ENCODE results near the gene CCP110. TPM values are rescaled to one million over a fixed set of nuclear protein-coding genes. Genes with fewer than 3 reads are reported as not detected.

The CCP110 gene
- 13.0 TPM for total RNA-seq
- polyA plus RNA-seq = 1 to 10 TPM; 7.1 to 9.9 (median 9.3) TPM

DNA sequence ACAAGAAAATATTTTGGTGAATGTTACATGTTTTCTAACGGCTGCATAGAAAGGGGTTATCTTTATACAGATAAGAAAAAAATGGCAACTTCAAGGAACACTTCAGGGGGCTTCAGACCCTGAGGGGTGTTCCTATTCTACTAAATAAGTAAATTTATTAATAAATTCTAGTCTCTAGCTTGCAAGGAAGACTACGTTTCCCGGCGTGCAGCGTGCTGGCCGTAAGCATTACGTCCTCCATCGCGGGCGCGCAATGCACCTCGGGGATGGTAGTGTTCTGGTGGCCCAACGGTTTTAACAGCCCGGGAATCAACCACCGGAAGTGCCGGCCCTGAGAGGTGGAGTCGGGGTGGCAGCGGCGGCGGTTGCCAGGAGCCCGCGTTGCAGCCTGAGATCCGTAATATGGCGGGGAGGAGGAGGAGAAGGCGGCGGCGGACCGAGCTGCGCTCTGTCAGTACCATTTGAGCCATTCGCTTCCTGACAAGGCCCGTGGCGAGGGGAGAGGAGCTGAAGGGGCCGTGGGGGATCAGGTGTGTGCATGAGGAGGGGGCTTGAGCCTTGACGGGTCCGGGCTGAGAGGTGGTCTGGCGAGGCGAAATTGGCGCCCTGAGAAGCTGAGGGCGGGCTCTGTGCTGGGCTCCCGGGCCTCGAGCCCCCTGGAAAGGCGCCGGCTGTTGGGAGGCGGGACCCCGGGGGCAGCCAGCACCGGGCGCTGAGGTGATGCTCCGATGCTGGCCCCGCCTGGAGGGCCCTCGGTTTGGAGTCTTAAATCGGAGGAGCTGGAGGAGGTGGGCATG is at the start of gene CCP110:
Gene CCP110 (plus strand): TSS at position 384 of the 797 bp plus-strand sequence. CDS start 3,940 bp downstream, outside the sequence.
- peaks cover 47% of the 10 kb centered on the region for H3K4me1 ChIP-seq (ENCODE audit: control insufficient read depth, insufficient read depth, low read length, poor library complexity, severe bottlenecking)
- no peaks in the 10 kb centered on the region for H3K9me3 Mint-ChIP-seq
- H3K27ac ChIP-seq (ENCODE audit: insufficient read depth, low read length, poor library complexity, severe bottlenecking) = peak within 1 kb of the TSS; percentile 70
- no peaks in the 10 kb centered on the region for H3K27me3 ChIP-seq (ENCODE audit: control insufficient read depth, insufficient read depth, low read length)
- peak within 1 kb of the TSS; percentile 92 to 99 (median 96) for H3K27ac Mint-ChIP-seq
- ATAC-seq (ENCODE audit: low read depth in 2 of 2) (peak; percentile 90 to 91), DNase-seq (peak; percentile 92 to 98 (median 94))
- no peaks in the 10 kb centered on the region for H3K27me3 Mint-ChIP-seq
- peak within 1 kb of the TSS; percentile 95 to 99 (median 98) for H3K4me3 Mint-ChIP-seq
- no peaks in the 10 kb centered on the region for H3K9me3 ChIP-seq (ENCODE audit: control insufficient read depth in 2 of 2, low read length in 2 of 2)
- peak within 1 kb of the TSS; percentile 91 for H3K4me3 ChIP-seq (ENCODE audit: low read depth, low read length)
- H3K36me3 Mint-ChIP-seq = peaks cover 8% of the 10 kb centered on the region
- H3K36me3 ChIP-seq (ENCODE audit: control insufficient read depth, insufficient read depth, low read length) = peaks cover 9% of the 10 kb centered on the region
- peaks cover 20 to 63% (median 33%) of the 10 kb centered on the region in 4 donors for H3K4me1 Mint-ChIP-seq

DNA sequence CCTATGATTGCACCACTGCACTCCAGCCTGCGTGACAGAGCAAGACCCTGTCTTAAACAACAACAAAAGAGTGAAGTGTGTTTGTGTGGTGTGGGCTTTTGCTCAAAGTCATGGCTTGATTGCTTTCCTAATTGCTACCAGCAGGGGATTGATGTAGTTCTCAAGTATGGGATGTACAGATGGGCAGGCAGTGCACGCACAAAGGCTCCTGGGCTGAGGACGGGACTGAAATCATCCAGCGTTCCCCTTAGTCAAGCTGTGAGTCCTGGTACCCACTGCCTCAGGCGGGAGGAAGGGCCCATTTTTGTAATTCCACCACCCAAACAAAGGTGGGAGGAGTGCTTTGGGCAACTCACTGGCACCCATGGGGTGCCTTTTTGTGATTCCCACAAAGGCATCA is 49.1 kb upstream of the CCP110 start:
- Histone ChIP-seq H3K9me3 (ENCODE audit: control insufficient read depth in 2 of 2, low read length in 2 of 2) (no peaks in the 10 kb centered on the region), H3K36me3 (ENCODE audit: control insufficient read depth, insufficient read depth, low read length) (no peaks in the 10 kb centered on the region), H3K4me3 (ENCODE audit: low read depth, low read length) (no peak overlapping the region), H3K27me3 (ENCODE audit: control insufficient read depth, insufficient read depth, low read length) (no peaks in the 10 kb centered on the region), H3K27ac (ENCODE audit: insufficient read depth, low read length, poor library complexity, severe bottlenecking) (no peak overlapping the region), H3K4me1 (ENCODE audit: control insufficient read depth, insufficient read depth, low read length, poor library complexity, severe bottlenecking) (no peaks in the 10 kb centered on the region)
- Mint-ChIP-seq H3K4me3 (no peak overlapping the region), H3K4me1 (no peaks in the 10 kb centered on the region), H3K9me3 (peaks cover 0 to 5% (median 0%) of the 10 kb centered on the region in 7 donors), H3K27me3 (no peaks in the 10 kb centered on the region), H3K27ac (no peak overlapping the region), H3K36me3 (no peaks in the 10 kb centered on the region)
- ATAC-seq (ENCODE audit: low read depth in 2 of 2) = no peak
- no peak for DNase-seq

DNA sequence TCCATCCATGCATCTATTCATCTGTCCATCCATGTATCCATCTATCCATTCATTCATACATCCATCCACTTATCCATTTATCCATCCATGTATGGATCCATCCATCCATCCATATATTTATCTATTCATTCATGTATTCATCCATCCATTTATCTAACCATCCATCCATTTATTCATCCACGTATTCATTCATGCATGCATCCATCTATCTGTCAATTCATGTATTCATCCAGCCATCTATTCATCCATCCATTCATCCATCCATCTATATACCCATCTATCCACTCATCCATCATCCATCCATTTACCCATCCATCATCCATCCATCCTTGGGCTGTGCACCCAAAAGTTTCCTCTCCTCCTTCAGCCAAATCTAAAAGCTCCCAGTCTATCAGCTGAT is 45.2 kb upstream of the CCP110 start:
- Mint-ChIP-seq H3K36me3 (no peaks in the 10 kb centered on the region), H3K27me3 (no peaks in the 10 kb centered on the region), H3K4me3 (no peak overlapping the region), H3K9me3 (peaks cover 0 to 5% (median 0%) of the 10 kb centered on the region in 7 donors), H3K27ac (no peak overlapping the region), H3K4me1 (no peaks in the 10 kb centered on the region)
- DNase-seq = no peak
- no peak overlapping the region for H3K27ac ChIP-seq (ENCODE audit: insufficient read depth, low read length, poor library complexity, severe bottlenecking)
- H3K27me3 ChIP-seq (ENCODE audit: control insufficient read depth, insufficient read depth, low read length) = no peaks in the 10 kb centered on the region
- H3K4me3 ChIP-seq (ENCODE audit: low read depth, low read length) = no peak overlapping the region
- no peaks in the 10 kb centered on the region for H3K4me1 ChIP-seq (ENCODE audit: control insufficient read depth, insufficient read depth, low read length, poor library complexity, severe bottlenecking)
- no peaks in the 10 kb centered on the region for H3K36me3 ChIP-seq (ENCODE audit: control insufficient read depth, insufficient read depth, low read length)
- no peaks in the 10 kb centered on the region for H3K9me3 ChIP-seq (ENCODE audit: control insufficient read depth in 2 of 2, low read length in 2 of 2)
- no peak for ATAC-seq (ENCODE audit: low read depth in 2 of 2)

GRCh38 chr16:19479302-19479721 is 44.4 kb upstream of the CCP110 start:
- H3K27me3 ChIP-seq (ENCODE audit: control insufficient read depth, insufficient read depth, low read length) = no peaks in the 10 kb centered on the region
- H3K4me3 Mint-ChIP-seq = no peak overlapping the region

GRCh38 chr16:19481296-19481695 is 42.4 kb upstream of the CCP110 start:
- DNase-seq (no peak), ATAC-seq (ENCODE audit: low read depth in 2 of 2) (no peak)
- Histone ChIP-seq H3K4me3 (ENCODE audit: low read depth, low read length) (no peak overlapping the region), H3K27ac (ENCODE audit: insufficient read depth, low read length, poor library complexity, severe bottlenecking) (no peak overlapping the region), H3K27me3 (ENCODE audit: control insufficient read depth, insufficient read depth, low read length) (no peaks in the 10 kb centered on the region), H3K4me1 (ENCODE audit: control insufficient read depth, insufficient read depth, low read length, poor library complexity, severe bottlenecking) (no peaks in the 10 kb centered on the region), H3K9me3 (ENCODE audit: control insufficient read depth in 2 of 2, low read length in 2 of 2) (no peaks in the 10 kb centered on the region), H3K36me3 (ENCODE audit: control insufficient read depth, insufficient read depth, low read length) (no peaks in the 10 kb centered on the region)
- H3K4me3 Mint-ChIP-seq = no peak overlapping the region
- peaks cover 0 to 5% (median 0%) of the 10 kb centered on the region in 7 donors for H3K9me3 Mint-ChIP-seq
- H3K27me3 Mint-ChIP-seq = no peaks in the 10 kb centered on the region
- H3K27ac Mint-ChIP-seq = no peak overlapping the region
- H3K36me3 Mint-ChIP-seq = no peaks in the 10 kb centered on the region
- H3K4me1 Mint-ChIP-seq = no peaks in the 10 kb centered on the region

More at GRCh38 chr16:19479302-19479721, 44.4 kb upstream of the CCP110 start:
- DNase-seq = no peak
- H3K27ac ChIP-seq (ENCODE audit: insufficient read depth, low read length, poor library complexity, severe bottlenecking) = no peak overlapping the region
- Mint-ChIP-seq H3K27ac (no peak overlapping the region), H3K27me3 (no peaks in the 10 kb centered on the region), H3K9me3 (peaks cover 0 to 5% (median 0%) of the 10 kb centered on the region in 7 donors), H3K36me3 (no peaks in the 10 kb centered on the region), H3K4me1 (no peaks in the 10 kb centered on the region)
- H3K4me1 ChIP-seq (ENCODE audit: control insufficient read depth, insufficient read depth, low read length, poor library complexity, severe bottlenecking) = no peaks in the 10 kb centered on the region
- H3K36me3 ChIP-seq (ENCODE audit: control insufficient read depth, insufficient read depth, low read length) = no peaks in the 10 kb centered on the region
- H3K9me3 ChIP-seq (ENCODE audit: control insufficient read depth in 2 of 2, low read length in 2 of 2) = no peaks in the 10 kb centered on the region
- H3K4me3 ChIP-seq (ENCODE audit: low read depth, low read length) = no peak overlapping the region
- ATAC-seq (ENCODE audit: low read depth in 2 of 2) = no peak

- no peaks in the 10 kb centered on the region for H3K4me1 ChIP-seq (ENCODE audit: control insufficient read depth, insufficient read depth, low read length, poor library complexity, severe bottlenecking)
- H3K9me3 Mint-ChIP-seq = peaks cover 0 to 3% (median 0%) of the 10 kb centered on the region in 7 donors
Measured at GRCh38 chr16:19481769-19482168, 42.0 kb upstream of the CCP110 start.

GRCh38 chr16:19482291-19482690 is 41.5 kb upstream of the CCP110 start:
- Mint-ChIP-seq H3K27me3 (no peaks in the 10 kb centered on the region), H3K4me3 (no peak overlapping the region), H3K27ac (no peak overlapping the region), H3K9me3 (peaks cover 0 to 3% (median 0%) of the 10 kb centered on the region in 7 donors), H3K36me3 (no peaks in the 10 kb centered on the region), H3K4me1 (no peaks in the 10 kb centered on the region)
- no peaks in the 10 kb centered on the region for H3K4me1 ChIP-seq (ENCODE audit: control insufficient read depth, insufficient read depth, low read length, poor library complexity, severe bottlenecking)
- H3K4me3 ChIP-seq (ENCODE audit: low read depth, low read length) = no peak overlapping the region
- no peak overlapping the region for H3K27ac ChIP-seq (ENCODE audit: insufficient read depth, low read length, poor library complexity, severe bottlenecking)
- DNase-seq = no peak
- no peaks in the 10 kb centered on the region for H3K36me3 ChIP-seq (ENCODE audit: control insufficient read depth, insufficient read depth, low read length)
- no peak for ATAC-seq (ENCODE audit: low read depth in 2 of 2)
- H3K27me3 ChIP-seq (ENCODE audit: control insufficient read depth, insufficient read depth, low read length) = no peaks in the 10 kb centered on the region
- no peaks in the 10 kb centered on the region for H3K9me3 ChIP-seq (ENCODE audit: control insufficient read depth in 2 of 2, low read length in 2 of 2)

More at GRCh38 chr16:19481769-19482168, 42.0 kb upstream of the CCP110 start:
- Mint-ChIP-seq H3K4me1 (no peaks in the 10 kb centered on the region), H3K27ac (no peak overlapping the region), H3K36me3 (no peaks in the 10 kb centered on the region), H3K27me3 (no peaks in the 10 kb centered on the region), H3K4me3 (no peak overlapping the region)
- Histone ChIP-seq H3K27me3 (ENCODE audit: control insufficient read depth, insufficient read depth, low read length) (no peaks in the 10 kb centered on the region), H3K4me3 (ENCODE audit: low read depth, low read length) (no peak overlapping the region), H3K27ac (ENCODE audit: insufficient read depth, low read length, poor library complexity, severe bottlenecking) (no peak overlapping the region), H3K9me3 (ENCODE audit: control insufficient read depth in 2 of 2, low read length in 2 of 2) (no peaks in the 10 kb centered on the region), H3K36me3 (ENCODE audit: control insufficient read depth, insufficient read depth, low read length) (no peaks in the 10 kb centered on the region)
- ATAC-seq (ENCODE audit: low read depth in 2 of 2) (no peak), DNase-seq (no peak)

DNA sequence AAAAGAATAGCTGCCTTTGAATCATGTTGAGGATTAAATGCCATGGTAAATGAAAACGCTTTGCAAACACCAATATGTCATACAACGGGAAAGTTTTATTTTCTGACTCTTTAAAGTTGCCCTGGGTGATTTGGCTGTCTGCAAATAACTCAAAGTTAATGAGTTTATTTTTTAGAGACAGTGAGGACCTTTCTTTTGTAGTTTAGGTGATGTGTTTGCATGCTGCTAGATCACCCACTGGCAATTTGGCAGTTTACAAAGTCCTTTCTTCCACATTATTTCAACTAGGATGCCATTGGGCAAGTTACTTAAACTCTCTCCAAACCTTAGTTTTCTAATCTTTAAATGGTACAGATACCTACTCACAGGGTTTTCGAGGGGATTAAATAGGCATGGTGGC is 39.6 kb upstream of the CCP110 start:
- Mint-ChIP-seq H3K9me3 (peaks cover 0 to 4% (median 0%) of the 10 kb centered on the region in 7 donors), H3K27me3 (no peaks in the 10 kb centered on the region), H3K36me3 (no peaks in the 10 kb centered on the region), H3K4me1 (no peaks in the 10 kb centered on the region), H3K27ac (no peak overlapping the region), H3K4me3 (no peak overlapping the region)
- no peak overlapping the region for H3K27ac ChIP-seq (ENCODE audit: insufficient read depth, low read length, poor library complexity, severe bottlenecking)
- no peaks in the 10 kb centered on the region for H3K9me3 ChIP-seq (ENCODE audit: control insufficient read depth in 2 of 2, low read length in 2 of 2)
- no peak for ATAC-seq (ENCODE audit: low read depth in 2 of 2)
- H3K4me3 ChIP-seq (ENCODE audit: low read depth, low read length) = no peak overlapping the region
- no peaks in the 10 kb centered on the region for H3K4me1 ChIP-seq (ENCODE audit: control insufficient read depth, insufficient read depth, low read length, poor library complexity, severe bottlenecking)
- H3K27me3 ChIP-seq (ENCODE audit: control insufficient read depth, insufficient read depth, low read length) = no peaks in the 10 kb centered on the region
- no peaks in the 10 kb centered on the region for H3K36me3 ChIP-seq (ENCODE audit: control insufficient read depth, insufficient read depth, low read length)
- no peak for DNase-seq

All from CD4-positive, CD25-positive, alpha-beta regulatory T cell (primary cell).